ENCODE results near the gene MYO7A.
"Not testable (repeated sequence)": the region's sequence is repeated elsewhere in the genome, so short reads cannot be mapped to it uniquely, and the experiment has no call there.

The MYO7A gene

DNA sequence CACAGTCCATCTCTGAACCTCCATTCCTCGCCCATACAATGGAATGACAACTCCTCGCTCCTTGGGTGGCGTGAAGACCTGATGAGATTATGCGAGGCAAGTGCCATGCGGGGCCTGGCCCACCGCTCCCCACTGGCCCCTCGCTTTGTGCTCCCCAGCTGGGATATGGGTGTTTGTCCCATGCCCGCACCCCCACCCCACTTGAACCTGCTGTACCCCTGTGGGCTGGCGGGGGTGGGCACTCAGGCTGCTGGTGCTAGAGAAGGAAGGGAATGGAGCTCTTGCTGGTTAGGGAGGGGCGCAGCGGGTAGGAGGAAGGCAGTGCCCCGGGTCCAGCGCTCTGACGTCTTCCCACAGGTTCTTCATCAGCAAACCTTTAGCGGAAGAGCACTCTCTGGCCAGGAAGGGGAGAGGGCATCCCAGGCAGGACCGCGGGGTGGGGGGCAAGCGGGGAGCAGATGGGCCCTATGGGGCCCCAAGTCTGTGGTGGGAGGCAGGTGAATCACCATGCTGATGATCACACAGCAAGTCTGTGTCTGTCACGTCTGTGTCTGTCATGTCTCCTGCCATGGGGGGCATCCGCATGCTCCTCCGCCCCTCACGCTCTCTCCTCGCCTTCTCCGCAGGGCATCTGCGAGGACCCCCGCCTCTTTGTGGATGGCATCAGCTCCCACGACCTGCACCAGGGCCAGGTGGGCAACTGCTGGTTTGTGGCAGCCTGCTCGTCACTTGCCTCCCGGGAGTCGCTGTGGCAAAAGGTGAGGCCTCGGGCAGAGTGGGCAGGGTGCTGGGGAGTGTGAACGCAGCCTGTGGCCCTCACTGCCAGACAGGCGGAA, 34.8 kb upstream of the MYO7A start:
- no peak for DNase-seq (ENCODE audit: low read depth)

GRCh38 chr11:77093987-77094840, 33.8 kb upstream of the MYO7A start:
- DNase-seq (ENCODE audit: low read depth) = no peak

DNA sequence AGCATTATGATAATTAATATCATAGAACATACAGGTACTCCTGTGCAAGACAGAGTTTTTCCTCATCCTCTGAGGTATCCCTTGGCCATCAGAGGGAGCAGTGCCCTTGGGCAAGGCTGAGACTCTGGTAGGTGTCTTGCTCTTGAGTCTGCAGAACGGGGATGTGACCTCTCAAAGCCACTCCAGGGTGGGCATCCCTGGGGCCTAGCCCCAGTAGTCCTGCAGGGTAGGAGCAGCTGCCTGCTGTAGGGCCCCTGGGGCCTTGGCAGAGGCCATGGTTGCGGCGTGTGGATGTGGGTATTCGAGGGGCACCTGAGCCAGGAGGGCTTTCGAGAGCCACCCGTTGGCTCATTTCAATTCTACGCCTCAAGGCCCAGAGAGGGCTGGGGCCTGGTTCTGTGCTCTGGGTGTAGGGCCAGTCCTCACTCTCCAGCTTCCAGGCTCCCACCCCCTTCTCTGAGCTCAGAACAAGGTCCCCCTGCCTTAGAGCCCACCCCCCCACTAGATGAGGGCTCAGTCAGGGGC, 33.1 kb upstream of the MYO7A start:
- DNase-seq (ENCODE audit: low read depth) = no peak

- DNase-seq (ENCODE audit: low read depth) = no peak
Measured at GRCh38 chr11:77095551-77096490, 32.2 kb upstream of the MYO7A start.

- DNase-seq (ENCODE audit: low read depth) = no peak
Measured at GRCh38 chr11:77096591-77097019, 31.4 kb upstream of the MYO7A start.

DNA sequence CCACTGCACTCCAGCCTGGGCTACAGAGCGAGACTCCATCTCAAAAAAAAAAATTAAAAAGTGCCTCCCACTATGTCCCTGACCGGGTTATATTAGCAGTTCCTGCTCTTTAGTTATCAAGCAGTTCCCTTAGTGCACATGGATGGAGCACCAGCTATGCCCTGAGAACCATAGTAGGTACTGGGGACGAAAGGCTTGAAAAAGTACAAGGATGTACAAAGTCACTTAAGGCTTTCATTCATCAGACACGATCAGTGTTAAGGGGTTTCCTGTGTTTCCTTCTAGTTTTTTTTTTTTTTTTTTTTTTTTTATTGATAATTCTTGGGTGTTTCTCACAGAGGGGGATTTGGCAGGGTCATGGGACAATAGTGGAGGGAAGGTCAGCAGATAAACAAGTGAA, 30.9 kb upstream of the MYO7A start:
- not testable (repeated sequence) for DNase-seq (ENCODE audit: low read depth)

GRCh38 chr11:77100166-77101042, 27.6 kb upstream of the MYO7A start:
- no peak for DNase-seq (ENCODE audit: low read depth)

DNA sequence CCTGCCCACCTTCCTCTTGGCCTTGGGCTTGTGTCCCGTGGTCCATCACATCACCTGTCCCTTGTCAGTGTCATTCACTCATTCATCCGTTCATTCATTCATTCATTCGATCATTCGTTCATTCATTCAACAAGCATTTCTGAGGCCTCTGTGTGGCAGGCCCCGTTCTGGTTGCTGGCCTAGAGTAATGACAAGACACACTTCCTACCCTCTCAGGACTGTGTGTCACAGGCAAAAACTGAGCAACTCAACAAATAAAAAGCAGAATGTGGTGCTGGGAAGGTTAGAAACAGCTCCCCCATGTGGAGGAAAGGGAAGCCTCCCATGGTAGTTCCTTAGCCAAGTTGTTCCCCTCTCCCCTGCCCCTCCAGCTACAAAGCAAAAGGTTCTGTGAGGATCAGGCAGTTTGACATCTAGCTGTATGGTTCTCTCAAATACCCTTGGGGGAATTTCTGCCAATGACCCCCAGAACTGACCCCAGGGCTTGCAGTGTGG, 27.0 kb upstream of the MYO7A start:
- DNase-seq (ENCODE audit: low read depth) = no peak

- DNase-seq (ENCODE audit: low read depth) = no peak
Measured at GRCh38 chr11:77102246-77103210, 25.5 kb upstream of the MYO7A start, which contains the start of gene OMP. OMP (plus strand) TSS chr11:77102840; CDS start chr11:77102840, 0 bp downstream.

DNA sequence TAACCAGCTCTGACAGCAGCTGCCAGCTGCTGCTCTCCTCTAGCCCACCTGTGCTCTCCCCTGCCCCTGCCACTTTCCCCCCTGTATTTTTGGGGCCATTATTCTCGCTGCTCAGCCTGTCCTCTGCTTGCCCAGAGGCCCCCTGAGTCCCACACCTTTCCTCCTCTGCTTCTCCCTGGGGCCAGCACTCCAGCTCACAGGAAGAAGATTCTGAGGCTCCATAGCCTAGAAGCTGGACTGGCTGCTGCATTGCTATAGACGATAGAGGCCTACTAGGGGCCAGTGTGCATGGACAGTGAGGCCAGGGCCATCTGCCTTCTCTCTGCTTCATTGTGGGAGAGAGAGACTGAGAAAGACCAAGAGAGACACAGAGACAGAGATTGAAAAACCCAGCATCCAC, 24.7 kb upstream of the MYO7A start:
- no peak for DNase-seq (ENCODE audit: low read depth)

DNA sequence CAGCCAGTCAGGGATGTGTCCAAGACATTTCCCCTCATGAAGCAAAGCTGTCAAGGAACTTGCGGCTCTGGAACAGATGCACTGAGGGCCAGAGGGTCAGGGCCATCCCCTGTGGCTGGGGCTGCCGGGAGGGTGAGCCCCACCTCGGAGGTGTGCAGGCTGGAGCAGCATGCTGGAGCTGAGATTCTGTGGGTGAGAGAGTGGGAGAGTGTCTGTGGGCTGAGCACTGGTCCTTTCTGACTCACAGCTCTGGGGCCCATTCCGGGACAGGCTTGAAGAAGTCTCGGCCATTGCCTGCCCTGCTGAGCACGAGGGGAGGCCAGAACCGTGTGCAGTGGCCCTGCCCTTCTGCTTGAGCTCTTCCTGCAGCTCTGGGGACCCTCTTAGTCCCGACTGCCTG, 23.3 kb upstream of the MYO7A start:
- DNase-seq (ENCODE audit: low read depth) = no peak

- DNase-seq (ENCODE audit: low read depth) = no peak
Measured at GRCh38 chr11:77106321-77106720, 21.7 kb upstream of the MYO7A start.

DNA sequence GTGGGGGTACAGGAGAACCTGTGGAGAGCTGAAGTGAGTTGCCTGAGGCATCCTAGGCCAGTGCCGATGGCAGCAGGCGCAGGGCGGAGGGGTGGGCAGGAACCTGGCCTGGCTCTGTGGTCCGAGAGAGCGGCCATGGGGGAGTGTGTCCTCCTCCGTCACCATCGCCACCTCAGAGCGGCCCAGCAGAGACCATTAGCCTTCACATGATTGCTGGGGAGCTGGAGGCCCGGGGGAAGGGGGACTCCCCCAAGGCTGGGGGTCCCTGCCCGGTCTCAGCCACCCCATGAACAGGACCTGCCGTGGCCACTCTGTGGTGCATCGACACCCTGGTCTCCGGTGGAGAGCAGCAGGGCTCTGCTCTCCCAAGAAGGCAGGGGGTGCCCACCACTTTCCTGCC, 21.3 kb upstream of the MYO7A start:
- no peak for DNase-seq (ENCODE audit: low read depth)

- no peak for DNase-seq (ENCODE audit: low read depth)
Measured at GRCh38 chr11:77107950-77108349, 20.1 kb upstream of the MYO7A start.

- DNase-seq (ENCODE audit: low read depth) = no peak
Measured at GRCh38 chr11:77108436-77108835, 19.6 kb upstream of the MYO7A start.

GRCh38 chr11:77109236-77110019, 18.6 kb upstream of the MYO7A start:
- no peak for DNase-seq (ENCODE audit: low read depth)

GRCh38 chr11:77110836-77111235, 17.2 kb upstream of the MYO7A start:
- DNase-seq (ENCODE audit: low read depth) = no peak

DNA sequence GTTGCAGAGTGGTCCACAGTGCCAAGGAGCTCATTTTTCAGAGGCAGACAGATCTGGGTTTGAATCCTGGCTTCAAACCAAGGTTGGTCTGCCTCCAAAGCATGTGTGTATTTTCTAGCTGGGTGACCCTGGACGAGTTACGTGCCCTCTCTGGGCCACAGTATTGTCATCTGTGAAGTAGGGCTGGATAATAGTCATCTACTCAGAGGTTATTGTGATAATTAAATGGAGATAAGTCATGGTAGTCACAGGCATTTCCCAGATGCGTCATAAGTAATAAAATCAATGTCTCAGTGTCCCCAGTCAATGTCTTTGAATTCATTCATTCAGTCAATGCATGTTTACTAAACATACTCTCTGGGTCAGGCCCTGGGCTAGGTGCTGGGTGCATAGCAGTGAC, 16.8 kb upstream of the MYO7A start:
- DNase-seq (ENCODE audit: low read depth) = no peak

Data from activated T-helper 9 cell treated with anti-CD3 and anti-CD28 coated beads, Interleukin-2, amount 50 U/mL, for 16 hours (primary cell).